Keratinocyte (primary cell): ENCODE measurements around the gene PHACTR1. TPM values are rescaled to one million over a fixed set of nuclear protein-coding genes. Genes with fewer than 3 reads are reported as not detected.

Experiments used
- DNase-seq: peaks from one replicate; pipeline ENCODE4 v3.0.0-alpha.2; 2011; ENCODE audit warnings: low read depth, missing footprints, low spot score
- FAIRE-seq: peaks from 2 replicates; lab custom pipeline; 2011; peaks lifted over from hg19 to GRCh38; lab: Jason Lieb, UNC
- H2AFZ ChIP-seq: 2 replicates; pipeline ENCODE4 v1.6.0; 2012; ENCODE audit warnings: low read length, control low read depth, inconsistent platforms; ENCODE audit not compliant: control insufficient read depth
- H3K27ac ChIP-seq: 2 replicates; pipeline ENCODE4 v1.5.1; 2011; ENCODE audit warnings: low read length; ENCODE audit not compliant: control insufficient read depth, insufficient read depth
- H3K27me3 ChIP-seq: 3 replicates; pipeline ENCODE4 v1.6.0; 2011; ENCODE audit warnings: low read length; ENCODE audit not compliant: control insufficient read depth, insufficient read depth; ENCODE audit errors: extremely low read depth
- H3K36me3 ChIP-seq, 2 experiments: 2 replicates in 1 of 2; 3 replicates in 1 of 2; pipeline ENCODE4 v1.5.1; 2011; ENCODE audit warnings: low read length in 2 of 2, mild to moderate bottlenecking in 1 of 2; ENCODE audit not compliant: control insufficient read depth in 2 of 2, insufficient read depth in 2 of 2; ENCODE audit errors: extremely low read depth in 1 of 2
- H3K4me1 ChIP-seq: 3 replicates; pipeline ENCODE4 v1.5.1; 2011; ENCODE audit warnings: low read length; ENCODE audit not compliant: control insufficient read depth, insufficient read depth; ENCODE audit errors: extremely low read depth
- H3K4me2 ChIP-seq: 3 replicates; pipeline ENCODE4 v1.6.0; 2011; ENCODE audit warnings: low read depth, low read length; ENCODE audit not compliant: control insufficient read depth, insufficient read depth; ENCODE audit errors: extremely low read depth
- H3K4me3 ChIP-seq, 3 experiments: fragments of 200-600 bp in 1 of 3; sonication (generic) in 1 of 3; 2 replicates in 2 of 3; 3 replicates in 1 of 3; pipeline ENCODE4 v1.5.1; 2011 to 2016; ENCODE audit warnings: low read length in 3 of 3, mild to moderate bottlenecking in 3 of 3, control low read depth in 2 of 3, inconsistent platforms in 1 of 3, low read depth in 1 of 3, mixed read lengths in 1 of 3, mixed run types in 1 of 3, moderate library complexity in 1 of 3; ENCODE audit not compliant: control insufficient read depth in 2 of 3, insufficient read depth in 2 of 3; ENCODE audit errors: extremely low read depth in 1 of 3
- H3K79me2 ChIP-seq: 2 replicates; pipeline ENCODE4 v1.6.0; 2012; ENCODE audit warnings: low read length; ENCODE audit not compliant: control insufficient read depth, insufficient read depth
- H3K9ac ChIP-seq: 3 replicates; pipeline ENCODE4 v1.6.0; 2011; ENCODE audit warnings: low read length; ENCODE audit not compliant: control insufficient read depth, insufficient read depth; ENCODE audit errors: extremely low read depth
- H3K9me1 ChIP-seq: 3 replicates; pipeline ENCODE4 v1.6.0; 2011; ENCODE audit warnings: low read length; ENCODE audit not compliant: control insufficient read depth, insufficient read depth; ENCODE audit errors: extremely low read depth
- H3K9me3 ChIP-seq: 2 replicates; pipeline ENCODE4 v1.5.1; 2012; ENCODE audit warnings: low read depth, low read length; ENCODE audit not compliant: control insufficient read depth
- H4K20me1 ChIP-seq: 3 replicates; pipeline ENCODE4 v1.6.0; 2011; ENCODE audit warnings: low read length; ENCODE audit not compliant: control insufficient read depth, insufficient read depth; ENCODE audit errors: extremely low read depth
- EZH2 ChIP-seq: IDR thresholded peaks from one replicate; pipeline ENCODE4 v1.6.1; 2012; ENCODE audit warnings: inconsistent platforms, mild to moderate bottlenecking, low read length, moderate library complexity
- dilution Hi-C: fragments of 300-500 bp; cut with MboI; formaldehyde crosslinking; loops from one replicate; pipeline ENCODE4 v1.7.0; 2020; ENCODE audit warnings: low sequenced_read_pairs; ENCODE audit not compliant: extremely low pct_ligation_motif_present
- polyA plus RNA-seq, 5 experiments: library from polyadenylated mRNA; depleted of rRNA in 3 of 5; stranded (reverse) in 3 of 5; stranded (forward) in 1 of 5; unstranded in 1 of 5; fragments of >200 nt; gene quantifications; 1 replicate in 1 of 5; 2 replicates in 3 of 5; 3 replicates in 1 of 5; pipeline versions ENCODE4 v1.2.1 to v1.2.3, GENCODE V29; 2011 to 2012; ENCODE audit warnings: missing spikeins in 2 of 5, low read depth in 1 of 5, low replicate concordance in 1 of 5
- TF ChIP-seq, protein P1 (sequence below), 3 experiments: IDR thresholded peaks in 1 of 3; conservative IDR thresholded peaks in 1 of 3; optimal IDR thresholded peaks in 1 of 3; 2 replicates in 2 of 3; 3 replicates in 1 of 3; pipeline versions ENCODE3 to v1.5.1; 2011; ENCODE audit warnings: low read length in 3 of 3, mild to moderate bottlenecking in 3 of 3, moderate library complexity in 2 of 3, control low read depth in 1 of 3, inconsistent platforms in 1 of 3; ENCODE audit not compliant: insufficient read depth in 2 of 3; ENCODE audit errors: extremely low read depth in 1 of 3

PHACTR1 gene
- polyA plus RNA-seq, 1 donor (not counting 4 experiments of a cell fraction or from before 2014, with no cell fraction given), result 0.22 TPM

DNA sequence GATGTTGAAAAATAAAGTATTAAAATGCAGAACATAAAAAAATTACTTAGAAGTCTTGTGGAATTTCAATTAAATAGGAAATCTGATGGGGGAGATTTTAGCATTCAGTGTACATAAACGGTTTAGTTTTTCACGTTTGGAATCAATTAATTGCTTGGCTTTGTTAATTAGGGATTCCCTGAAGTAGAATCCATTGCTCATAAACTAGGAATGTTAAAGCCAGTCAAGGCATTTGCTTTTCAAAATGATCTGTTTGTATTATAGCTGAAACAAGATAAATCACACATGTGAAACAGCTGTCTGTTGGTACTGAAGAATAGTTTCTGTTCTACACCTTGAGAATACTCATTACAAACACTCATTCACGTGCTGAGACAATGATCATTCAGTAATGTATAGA, 313.8 kb downstream of the PHACTR1 start:
- Histone ChIP-seq H3K36me3 (no peaks in the 10 kb centered on the region), H2AFZ (no peak overlapping the region), H3K79me2 (no peaks in the 10 kb centered on the region), H3K9me1 (no peaks in the 10 kb centered on the region), H3K27ac (no peak overlapping the region), H3K4me1 (no peaks in the 10 kb centered on the region), H3K4me3 (no peak overlapping the region), H3K9ac (no peak overlapping the region), H3K9me3 (no peaks in the 10 kb centered on the region), H3K27me3 (no peaks in the 10 kb centered on the region), H3K4me2 (no peak overlapping the region), H4K20me1 (no peaks in the 10 kb centered on the region)
- DNase-seq, result no peak
- no peak for FAIRE-seq
- dilution Hi-C loops, result no loop called here
- TF ChIP-seq, protein P1, sequence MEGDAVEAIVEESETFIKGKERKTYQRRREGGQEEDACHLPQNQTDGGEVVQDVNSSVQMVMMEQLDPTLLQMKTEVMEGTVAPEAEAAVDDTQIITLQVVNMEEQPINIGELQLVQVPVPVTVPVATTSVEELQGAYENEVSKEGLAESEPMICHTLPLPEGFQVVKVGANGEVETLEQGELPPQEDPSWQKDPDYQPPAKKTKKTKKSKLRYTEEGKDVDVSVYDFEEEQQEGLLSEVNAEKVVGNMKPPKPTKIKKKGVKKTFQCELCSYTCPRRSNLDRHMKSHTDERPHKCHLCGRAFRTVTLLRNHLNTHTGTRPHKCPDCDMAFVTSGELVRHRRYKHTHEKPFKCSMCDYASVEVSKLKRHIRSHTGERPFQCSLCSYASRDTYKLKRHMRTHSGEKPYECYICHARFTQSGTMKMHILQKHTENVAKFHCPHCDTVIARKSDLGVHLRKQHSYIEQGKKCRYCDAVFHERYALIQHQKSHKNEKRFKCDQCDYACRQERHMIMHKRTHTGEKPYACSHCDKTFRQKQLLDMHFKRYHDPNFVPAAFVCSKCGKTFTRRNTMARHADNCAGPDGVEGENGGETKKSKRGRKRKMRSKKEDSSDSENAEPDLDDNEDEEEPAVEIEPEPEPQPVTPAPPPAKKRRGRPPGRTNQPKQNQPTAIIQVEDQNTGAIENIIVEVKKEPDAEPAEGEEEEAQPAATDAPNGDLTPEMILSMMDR (optimal IDR thresholded peaks at IDR 0.05 in 1 of 3, IDR thresholded peaks at IDR 0.05 in 1 of 3, conservative IDR thresholded peaks at IDR 0.05 in 1 of 3; ENCODE audit: extremely low read depth in 1 of 3, insufficient read depth in 2 of 3, low read length in 3 of 3), result no peak

DNA sequence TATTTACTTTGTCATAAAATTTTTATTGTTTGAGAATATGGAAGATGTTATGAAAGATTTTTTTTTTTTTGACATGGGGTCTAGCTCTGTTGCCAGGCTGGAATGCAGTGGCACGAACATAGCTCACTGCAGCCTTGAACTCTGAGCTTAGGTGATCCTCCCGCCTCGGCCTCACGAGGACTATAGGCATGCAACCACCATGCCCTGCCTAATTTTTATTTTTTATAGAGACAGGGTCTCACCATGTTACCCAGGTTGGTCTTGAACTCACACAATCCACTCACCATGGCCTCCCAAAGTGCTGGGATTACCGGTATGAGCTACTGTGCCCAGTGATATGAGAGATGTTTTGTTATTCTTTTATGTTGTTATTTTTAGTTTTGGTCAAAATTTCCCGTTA, 316.0 kb downstream of the PHACTR1 start:
- H2AFZ ChIP-seq, result no peak overlapping the region
- no peaks in the 10 kb centered on the region for H3K9me3 ChIP-seq
- TF ChIP-seq, protein P1 (optimal IDR thresholded peaks at IDR 0.05 in 1 of 3, IDR thresholded peaks at IDR 0.05 in 1 of 3, conservative IDR thresholded peaks at IDR 0.05 in 1 of 3; ENCODE audit: extremely low read depth in 1 of 3, insufficient read depth in 2 of 3, low read length in 3 of 3), result no peak
- TF ChIP-seq EZH2, result no peak
- H3K27ac ChIP-seq, result no peak overlapping the region
- H3K4me2 ChIP-seq, result no peak overlapping the region
- H3K79me2 ChIP-seq, result no peaks in the 10 kb centered on the region
- no peak overlapping the region for H3K9ac ChIP-seq
- H3K36me3 ChIP-seq, result no peaks in the 10 kb centered on the region
- H3K9me1 ChIP-seq, result no peaks in the 10 kb centered on the region
- H3K4me1 ChIP-seq, result no peaks in the 10 kb centered on the region
- no peak for DNase-seq
- H3K27me3 ChIP-seq, result no peaks in the 10 kb centered on the region
- no peaks in the 10 kb centered on the region for H4K20me1 ChIP-seq
- no peak overlapping the region for H3K4me3 ChIP-seq
- FAIRE-seq, result no peak
- dilution Hi-C loops, result no loop called here
